Fibroblast of skin of back (primary cell): ENCODE results near the gene ADAM11. TPM values are rescaled to one million over a fixed set of nuclear protein-coding genes. Genes with fewer than 3 reads are reported as not detected.
"Not testable (repeated sequence)": the region's sequence is repeated elsewhere in the genome, so short reads cannot be mapped to it uniquely, and the experiment has no call there.

ENCODE experiments used
- DNase-seq: peaks from one replicate; pipeline ENCODE4 v3.0.0-alpha.2; 2013
- polyA plus RNA-seq, 2 experiments: library from polyadenylated mRNA; unstranded; fragments of 120-200 nt; gene quantifications; one replicate each; pipeline ENCODE4 v1.2.1, GENCODE V29; 2013; ENCODE audit not compliant: insufficient read length in 2 of 2

ADAM11 gene, protein sequence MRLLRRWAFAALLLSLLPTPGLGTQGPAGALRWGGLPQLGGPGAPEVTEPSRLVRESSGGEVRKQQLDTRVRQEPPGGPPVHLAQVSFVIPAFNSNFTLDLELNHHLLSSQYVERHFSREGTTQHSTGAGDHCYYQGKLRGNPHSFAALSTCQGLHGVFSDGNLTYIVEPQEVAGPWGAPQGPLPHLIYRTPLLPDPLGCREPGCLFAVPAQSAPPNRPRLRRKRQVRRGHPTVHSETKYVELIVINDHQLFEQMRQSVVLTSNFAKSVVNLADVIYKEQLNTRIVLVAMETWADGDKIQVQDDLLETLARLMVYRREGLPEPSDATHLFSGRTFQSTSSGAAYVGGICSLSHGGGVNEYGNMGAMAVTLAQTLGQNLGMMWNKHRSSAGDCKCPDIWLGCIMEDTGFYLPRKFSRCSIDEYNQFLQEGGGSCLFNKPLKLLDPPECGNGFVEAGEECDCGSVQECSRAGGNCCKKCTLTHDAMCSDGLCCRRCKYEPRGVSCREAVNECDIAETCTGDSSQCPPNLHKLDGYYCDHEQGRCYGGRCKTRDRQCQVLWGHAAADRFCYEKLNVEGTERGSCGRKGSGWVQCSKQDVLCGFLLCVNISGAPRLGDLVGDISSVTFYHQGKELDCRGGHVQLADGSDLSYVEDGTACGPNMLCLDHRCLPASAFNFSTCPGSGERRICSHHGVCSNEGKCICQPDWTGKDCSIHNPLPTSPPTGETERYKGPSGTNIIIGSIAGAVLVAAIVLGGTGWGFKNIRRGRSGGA
- 0.13 TPM for polyA plus RNA-seq (2013, experiment 1 of 2; ENCODE audit: insufficient read length)
- 0.13 TPM for polyA plus RNA-seq (2013, experiment 2 of 2; ENCODE audit: insufficient read length)

DNA sequence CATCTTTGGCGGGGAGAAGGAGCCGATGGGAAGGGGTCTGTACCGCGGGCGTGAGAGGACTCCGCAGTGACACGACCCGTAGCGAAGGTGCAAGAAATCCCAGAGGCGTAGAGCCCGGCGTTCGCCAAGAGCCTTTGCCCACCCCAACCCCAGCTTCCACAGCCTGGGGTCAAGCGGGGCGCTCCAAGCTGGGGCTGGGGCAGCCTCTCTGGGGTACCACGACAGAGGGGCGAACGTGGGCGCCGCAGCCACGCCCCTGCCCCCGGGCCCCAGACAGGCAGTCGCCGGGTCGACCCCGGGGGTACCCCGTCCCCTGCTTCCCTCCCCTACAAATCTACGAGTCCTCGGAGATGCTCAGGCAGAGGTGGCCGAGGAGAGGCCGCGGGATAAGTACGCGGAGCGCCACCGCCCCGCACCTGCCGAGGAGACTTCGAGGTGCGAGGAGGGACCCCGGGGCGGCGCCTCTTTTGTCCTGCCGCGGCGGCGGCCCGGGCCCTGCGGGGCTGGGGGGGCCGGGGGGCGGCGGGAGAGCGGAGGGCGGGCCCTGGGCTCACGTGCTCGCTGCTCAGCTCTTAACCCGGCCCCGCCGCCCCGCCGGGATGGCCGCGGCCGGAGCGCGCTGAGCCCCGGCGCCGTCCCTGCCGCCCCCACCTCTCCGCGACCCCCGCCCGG, at the start of gene ADAM11:
Gene ADAM11 (plus strand): TSS at position 575 of the 672 bp plus-strand sequence. CDS start 212 bp downstream, outside the sequence.
- no peak for DNase-seq

DNA sequence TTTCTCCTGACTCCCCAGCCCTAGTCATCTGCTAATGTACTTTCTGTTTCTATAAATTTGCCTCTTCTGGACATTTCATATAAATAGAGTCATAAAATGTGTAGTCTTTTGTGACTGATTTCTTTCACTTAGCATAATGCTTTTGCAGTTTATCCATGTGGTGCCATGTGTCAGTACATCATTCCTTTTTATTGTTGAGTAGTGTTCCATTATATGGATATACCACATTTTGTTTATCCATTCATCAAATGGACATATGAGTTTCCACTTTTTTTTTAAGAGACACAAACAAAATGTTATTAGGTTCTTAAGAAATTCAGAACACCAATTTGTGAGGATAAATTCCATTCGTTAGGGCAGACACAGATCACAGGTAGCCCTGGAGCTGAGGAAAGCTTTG, 39.3 kb upstream of the ADAM11 start:
- no peak for DNase-seq

DNA sequence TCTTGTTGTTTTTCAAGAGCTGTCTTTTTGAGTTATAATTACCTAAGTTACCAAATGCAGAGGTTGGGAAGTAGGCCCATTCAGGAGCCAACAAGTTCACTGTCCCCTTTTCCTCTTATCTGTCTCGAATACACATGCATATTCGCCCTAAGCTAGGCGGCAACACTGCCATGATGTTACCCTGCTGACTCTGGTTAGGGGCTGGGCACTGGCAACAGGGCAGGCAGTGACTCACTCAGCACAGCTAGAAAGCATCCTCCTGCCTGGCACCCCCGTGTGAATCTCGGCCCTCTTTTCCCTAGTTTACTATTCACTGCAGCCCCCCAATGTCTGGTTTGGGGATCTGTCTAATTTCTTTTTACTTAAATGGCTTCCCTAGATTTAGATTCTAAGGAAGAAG, 36.5 kb upstream of the ADAM11 start:
- no peak for DNase-seq

DNA sequence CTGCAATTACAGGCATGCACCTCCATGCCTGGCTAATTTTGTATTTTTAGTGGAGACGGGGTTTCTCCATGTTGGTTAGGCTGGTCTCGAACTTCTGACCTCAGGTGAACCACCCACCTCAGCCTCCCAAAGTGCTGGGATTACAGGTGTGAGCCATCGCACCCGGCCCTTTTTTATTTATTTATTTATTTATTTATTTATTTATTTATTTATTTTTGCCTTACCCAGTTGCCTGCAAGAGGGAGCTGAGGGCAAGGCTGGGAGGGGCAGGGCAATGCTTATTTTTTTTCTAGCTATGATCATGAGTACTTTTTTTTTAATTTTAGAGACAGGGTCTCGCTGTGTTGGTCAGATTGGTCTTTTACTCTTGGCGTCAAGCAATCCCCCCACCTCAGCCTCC, 32.7 kb upstream of the ADAM11 start:
- DNase-seq = not testable (repeated sequence)

DNA sequence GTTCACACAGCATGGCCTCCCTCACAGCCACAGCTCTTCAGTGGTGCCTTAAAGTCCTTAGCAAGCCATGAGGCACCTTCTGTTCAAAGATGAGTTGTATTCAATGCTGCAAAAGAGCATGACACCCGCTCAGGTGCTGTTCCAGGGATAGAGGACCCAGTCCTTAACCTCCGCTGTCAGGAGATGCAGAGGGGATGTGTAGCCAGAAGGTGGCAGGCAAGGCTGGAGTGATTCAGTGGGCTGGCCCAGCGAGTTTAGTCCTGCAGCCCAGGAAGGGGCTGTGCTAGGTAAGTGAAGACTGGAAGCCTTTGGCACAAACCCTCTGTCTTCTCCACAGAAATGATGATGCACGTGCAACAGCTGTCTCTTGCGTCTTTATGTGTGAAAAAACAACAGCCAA, 25.0 kb upstream of the ADAM11 start:
- DNase-seq = peak; percentile 14

DNA sequence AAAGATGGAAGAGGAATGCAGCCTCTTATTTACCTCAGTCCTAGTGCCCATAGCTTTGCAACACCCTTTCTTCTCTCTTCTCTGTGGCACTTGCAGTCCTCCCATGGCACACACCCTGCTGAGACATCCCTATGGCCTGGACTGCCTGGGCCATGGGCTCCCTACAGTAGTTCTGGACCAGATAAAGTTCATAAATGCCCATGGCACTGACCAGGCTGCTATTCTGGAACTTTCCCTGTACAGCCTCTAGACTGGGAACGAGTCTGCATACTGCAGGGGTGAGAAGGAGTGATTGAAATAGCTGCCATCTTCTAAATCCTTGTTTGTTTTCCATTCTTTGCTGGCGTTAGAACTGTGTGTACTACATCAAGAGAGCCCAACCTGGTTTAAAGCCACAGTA, 24.5 kb upstream of the ADAM11 start:
- no peak for DNase-seq

DNA sequence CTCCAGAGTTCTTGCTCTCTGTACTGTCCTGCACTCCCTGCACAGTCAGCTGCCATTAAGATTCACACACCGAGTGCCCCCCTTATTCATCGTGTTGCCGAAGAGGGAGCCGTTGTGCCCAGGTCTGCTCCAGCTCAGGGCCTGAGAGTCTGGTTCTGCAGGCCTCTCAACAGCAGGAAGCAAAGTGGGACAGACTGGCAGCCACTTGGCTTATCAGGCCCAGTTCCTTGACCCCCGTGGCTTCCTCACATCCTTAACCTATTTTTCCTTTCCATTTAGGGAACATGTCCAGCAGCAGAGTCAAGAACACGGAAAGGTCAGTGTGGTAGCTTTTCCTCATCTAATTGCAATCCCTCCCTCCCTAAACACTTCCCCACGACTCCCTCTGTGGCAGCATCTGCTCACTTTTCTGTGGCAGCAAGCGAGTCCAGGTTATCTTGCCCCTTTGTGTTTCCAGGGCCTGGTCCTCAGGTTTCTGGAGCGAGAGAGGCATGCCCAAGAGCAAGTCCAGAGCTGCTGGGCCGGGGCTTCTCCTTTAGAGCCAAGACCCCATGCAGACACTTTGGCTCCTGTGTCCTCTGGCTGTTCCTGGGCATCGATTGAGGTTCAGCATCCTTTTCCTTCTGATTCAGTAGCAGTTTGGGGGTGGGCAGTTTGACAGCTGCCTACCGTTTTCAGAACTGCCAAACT, 22.1 kb upstream of the ADAM11 start:
- DNase-seq = no peak

DNA sequence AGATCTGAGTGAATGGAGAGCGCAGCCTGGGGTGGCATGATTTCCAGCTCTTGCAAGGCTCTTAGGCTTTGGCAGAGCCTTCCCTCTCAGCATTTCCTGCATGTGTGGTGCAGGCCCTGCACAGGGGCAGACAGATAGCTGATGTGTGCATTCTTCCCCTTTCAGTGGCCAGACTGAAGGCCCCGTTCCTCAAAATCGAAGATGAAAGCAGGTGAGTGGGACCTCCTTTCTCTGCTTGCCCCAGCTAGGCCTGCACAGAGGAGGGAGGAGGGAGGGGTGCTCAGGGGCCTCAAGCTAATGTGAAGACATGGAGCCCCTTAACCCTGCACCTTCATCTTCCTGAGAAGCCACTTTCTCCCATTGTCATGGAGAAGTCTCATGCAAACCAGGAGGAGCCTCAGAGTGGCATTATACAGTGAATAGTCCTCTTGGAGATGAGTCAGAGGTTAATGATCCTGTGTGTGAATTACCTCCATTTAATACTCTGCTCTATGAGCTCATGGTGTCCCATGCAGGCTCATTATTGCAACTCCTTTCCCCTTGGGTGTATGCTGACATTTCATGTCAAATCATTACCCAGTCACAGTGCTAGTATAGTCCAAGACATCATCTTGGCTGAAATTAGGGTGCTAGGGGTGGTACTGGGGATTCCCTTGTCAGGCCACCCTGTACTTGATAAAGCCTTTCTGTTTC, 20.4 kb upstream of the ADAM11 start:
- no peak for DNase-seq

DNA sequence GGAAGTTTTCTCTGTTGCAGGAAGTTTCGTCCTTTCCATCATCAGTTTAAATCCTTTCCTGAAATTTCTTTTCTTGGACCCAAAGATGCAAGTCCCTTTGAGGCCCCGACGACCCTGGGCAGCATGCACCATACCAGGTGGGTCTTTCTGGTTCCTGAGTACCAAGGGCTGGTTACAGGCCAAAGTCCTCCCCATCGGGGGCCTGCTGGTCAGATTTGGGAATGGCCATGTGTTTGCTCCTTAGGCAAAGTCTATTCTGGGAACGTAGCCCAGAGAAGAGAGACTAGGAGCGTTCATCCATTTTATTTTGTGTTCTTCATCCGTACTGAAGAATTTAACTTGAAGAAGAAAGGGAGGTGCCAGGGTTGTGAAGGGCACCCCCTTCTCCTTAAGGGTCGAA, 17.5 kb upstream of the ADAM11 start:
- no peak for DNase-seq

DNA sequence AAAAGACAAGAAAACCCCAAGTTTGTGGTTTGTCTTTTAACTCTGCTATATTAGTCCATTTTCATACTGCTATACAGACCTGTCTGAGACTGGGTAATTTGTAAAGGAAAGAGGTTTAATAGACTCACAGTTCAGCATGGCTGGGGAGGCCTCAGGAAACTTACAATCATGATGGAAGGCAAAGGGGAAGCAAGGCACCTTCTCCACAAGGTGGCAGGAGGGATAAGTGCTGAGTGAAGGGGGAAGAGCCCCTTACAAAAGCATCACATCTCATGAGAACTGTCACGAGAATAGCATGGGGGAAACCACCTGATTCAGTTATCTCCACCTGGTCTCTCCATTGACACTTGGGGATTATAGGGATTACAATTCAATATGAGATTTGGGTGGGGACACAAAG, 13.5 kb upstream of the ADAM11 start:
- DNase-seq = no peak

DNA sequence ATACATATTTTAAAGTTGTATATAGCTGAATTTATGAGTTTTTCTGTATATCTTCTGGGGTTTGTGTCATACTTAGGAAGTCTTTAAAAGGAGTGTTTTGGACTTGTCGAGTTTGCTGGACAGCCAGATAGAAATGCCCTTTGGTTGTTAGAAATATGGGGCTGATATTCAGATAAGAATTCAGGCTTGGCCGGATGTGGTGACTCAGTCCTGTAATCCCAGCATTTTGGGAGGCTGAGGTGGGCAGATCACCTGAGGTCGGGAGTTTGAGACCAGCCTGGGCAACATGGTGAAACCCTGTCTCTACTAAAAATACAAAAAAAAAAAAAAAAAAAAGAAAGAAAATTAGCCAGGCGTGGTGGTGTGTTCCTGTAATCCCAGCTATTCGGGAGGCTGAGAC, 13.1 kb upstream of the ADAM11 start:
- DNase-seq = not testable (repeated sequence)

DNA sequence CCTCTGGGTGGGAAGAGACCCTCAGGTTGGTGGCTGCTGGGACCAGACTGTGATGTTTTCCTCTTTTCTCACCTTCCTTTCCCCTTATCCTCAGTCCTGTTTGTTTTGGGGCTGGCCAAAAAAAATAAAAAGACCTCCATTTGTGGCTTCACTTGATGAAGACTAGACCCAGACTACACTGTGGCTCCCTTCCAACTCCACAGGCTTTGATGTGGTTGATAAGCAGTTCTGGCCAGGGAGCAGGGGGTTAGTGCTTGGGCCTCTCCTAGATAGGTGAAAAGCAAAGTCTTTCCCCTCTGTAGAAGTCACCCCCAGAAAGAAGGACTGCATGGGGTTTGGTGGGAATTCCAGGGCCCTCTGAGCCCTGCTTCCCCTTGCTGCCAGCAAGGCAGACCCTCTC, 11.2 kb upstream of the ADAM11 start:
- no peak for DNase-seq

DNA sequence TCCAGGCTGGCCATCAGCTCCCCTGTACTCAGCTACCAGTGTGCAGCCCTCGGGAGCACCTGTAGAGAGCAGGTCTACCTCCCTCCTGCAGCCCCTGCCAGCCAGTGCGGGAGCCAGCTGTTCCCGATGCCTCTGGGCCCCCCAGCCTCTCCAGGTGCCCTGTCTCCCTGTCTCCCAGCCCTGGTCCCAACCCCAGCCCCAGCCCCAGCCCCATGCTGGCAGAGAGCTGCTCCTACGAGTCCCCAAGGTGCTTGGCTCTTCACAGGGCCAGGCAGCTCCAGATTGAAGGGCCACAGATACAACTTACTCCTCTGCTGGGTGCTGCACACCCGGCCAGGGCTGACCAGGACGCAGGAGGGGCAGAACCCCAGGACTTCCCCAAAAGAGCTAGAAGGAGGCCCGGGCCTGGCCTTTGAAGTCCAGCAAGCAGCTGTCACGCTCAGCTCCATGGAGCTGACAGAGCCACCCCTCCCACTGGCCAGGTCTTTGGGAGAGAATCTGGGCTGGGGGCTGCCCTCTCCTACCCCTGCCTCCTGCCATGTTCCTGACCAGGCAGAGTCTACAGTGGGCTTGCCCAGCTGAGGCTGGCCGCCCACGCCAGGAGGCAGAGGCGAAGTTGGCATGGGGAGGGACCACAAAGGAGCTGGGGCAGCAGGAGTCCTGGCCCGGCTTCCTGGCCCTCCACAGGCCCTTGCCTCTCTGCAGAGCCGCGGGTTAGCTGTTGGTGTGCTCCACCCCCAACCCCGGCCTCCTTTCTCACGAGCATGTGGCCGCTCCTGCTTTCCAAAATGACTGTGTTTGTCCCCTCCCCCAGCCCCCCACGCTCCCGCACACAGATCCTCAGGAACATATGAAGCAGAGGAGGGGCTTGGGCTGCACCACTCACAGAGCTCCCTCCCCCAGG, 9.5 kb upstream of the ADAM11 start:
- no peak for DNase-seq

DNA sequence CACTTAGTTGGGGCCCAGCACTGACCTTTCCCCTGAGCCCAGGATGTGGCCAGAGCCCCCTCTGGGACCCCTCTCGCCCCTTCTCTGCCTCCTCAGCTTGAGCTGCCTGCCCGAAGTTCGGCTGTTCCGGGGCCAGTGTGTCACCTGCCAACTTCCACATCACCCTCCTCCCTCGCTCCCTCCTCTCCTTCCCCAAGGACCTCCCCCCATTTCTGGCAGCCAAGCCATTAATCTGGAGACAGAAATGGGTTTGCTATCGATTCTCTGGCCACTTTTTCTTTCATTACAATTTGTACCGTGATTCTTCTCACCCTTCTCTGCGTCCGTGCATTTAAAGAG, 8.8 kb upstream of the ADAM11 start:
- DNase-seq = no peak

DNA sequence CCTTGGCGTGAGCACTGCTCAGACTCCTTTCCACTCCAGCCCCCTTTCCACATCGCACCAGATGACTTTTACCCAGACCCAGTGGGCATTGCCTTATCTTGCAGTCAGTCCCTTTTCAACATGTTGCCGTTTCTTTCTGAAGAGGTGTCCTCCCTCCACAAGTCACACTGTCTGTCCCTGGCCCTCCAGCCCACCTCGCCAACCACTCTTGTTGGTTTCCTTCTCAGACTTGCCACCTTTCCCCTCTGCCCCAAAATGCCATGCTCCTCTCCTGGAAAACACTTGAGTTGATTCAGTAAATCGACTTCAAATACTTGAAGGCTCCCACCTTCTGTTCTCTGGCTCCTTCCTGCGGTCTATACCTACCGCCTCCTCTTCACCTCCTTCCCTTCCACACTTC, 7.5 kb upstream of the ADAM11 start:
- DNase-seq = no peak

DNA sequence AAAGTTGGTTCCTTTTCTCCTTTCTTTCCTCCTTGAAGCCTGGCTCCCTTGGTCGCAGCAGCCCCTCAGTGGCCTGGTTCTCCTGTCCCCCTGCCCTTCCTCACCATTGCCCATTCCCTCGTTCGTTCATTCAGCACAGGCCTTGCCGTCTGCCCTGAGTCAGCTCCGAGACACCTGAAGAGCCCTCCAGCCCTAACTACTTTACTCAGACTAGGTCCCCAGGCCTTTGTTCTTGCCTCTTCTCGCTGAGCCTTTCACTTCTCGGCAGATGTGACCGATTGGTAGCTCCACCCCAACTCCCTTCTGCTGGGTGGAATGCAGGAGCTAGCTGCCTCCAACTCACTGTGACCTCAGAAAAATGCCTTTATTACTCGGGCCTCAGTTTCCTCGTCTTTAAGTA, 7.0 kb upstream of the ADAM11 start:
- DNase-seq = no peak

DNA sequence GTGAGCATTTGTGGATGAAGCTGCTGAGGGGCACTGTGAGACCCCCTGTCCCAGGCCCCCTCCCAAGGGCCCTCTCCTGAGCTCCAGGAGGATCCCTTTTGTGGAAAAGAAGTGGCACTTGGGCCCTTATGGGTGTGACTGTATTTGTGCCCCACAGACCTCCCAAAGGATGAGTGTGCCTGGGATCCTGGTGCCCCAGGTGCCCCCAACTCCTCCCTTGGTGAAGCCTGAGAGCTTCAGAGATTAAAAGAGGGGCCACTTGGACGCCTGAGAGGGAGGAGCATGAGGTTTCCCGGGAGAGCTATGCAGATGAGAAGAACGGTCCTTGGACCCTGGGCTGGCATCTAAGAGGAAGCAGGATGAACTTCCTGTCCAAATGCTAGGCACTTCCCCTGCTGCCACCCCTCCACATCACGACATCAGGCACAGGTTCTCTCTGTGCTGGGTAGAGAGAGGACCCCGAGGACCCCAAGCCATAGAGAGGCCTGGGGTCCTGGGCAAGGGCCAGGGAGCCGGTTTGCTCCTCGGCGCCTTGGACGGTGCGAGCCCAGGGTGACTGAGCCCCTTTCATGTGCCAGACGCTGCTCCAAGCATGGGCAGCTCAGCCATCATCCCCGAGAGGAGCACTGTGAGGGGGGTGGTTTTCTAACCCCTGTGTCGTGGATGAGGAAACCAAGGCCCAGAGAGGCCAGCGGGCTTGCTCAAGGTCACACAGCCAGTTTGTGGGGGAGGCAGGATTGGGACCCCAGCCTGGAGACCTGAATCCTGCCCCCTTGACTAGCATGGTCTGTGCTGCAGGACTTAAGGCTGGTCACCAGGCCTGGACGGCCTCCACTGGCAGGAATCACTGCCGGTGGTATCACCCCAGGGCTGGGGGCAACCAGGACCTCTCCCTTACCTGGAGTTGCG, 5.6 kb upstream of the ADAM11 start:
- no peak for DNase-seq

DNA sequence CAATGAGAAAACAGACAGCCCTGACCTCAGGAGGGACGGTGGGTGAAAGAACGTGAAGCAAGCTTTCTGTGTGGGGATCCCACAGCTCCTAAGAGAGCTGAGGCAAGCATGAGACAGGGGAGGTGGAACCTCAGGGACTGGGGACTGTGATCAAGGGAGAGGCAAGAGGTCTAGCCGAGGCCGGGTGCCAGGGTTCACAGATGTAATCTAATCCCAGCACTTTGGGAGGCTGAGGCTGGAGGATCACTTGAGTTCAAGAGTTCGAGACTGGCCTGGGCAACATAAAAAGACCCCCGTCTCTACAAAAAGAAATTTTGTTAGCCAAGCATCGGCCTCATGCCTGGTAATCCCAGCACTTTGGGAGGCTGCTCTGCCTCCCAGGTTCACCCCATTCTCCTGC, 4.5 kb upstream of the ADAM11 start:
- no peak for DNase-seq

DNA sequence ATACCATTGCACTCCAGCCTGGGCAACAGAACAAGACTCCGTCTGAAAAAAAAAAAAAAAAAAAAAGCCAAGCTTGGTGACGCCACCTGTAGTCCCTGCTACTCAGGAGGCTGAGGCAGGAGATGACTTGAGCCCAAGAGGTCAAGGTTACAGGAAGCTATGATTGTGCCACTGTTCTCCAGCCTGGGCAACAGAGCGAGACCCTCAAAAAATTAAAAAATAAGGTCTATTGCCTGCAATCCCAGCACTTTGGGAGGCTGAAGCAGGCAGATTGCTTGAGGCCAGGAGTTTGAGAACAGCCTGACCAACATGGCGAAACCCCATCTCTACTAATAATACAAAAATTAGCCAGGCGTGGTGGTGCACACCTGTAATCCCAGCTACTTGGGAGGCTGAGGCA, 3.6 kb upstream of the ADAM11 start:
- not testable (repeated sequence) for DNase-seq
